Rectal smooth muscle tissue (tissue), 1 donor: ENCODE measurements around the gene CLCN1.

Source experiments
- H3K27ac ChIP-seq: one replicate; pipeline ENCODE4 v1.7.0; 2013; ENCODE audit warnings: low read depth, low read length, inconsistent platforms
- H3K27me3 ChIP-seq: one replicate; pipeline ENCODE4 v1.7.0; 2013; ENCODE audit warnings: low read length; ENCODE audit not compliant: control insufficient read depth, insufficient read depth
- H3K36me3 ChIP-seq: one replicate; pipeline ENCODE4 v1.7.0; 2013; ENCODE audit warnings: low read length; ENCODE audit not compliant: control insufficient read depth, insufficient read depth
- H3K4me1 ChIP-seq: one replicate; pipeline ENCODE4 v1.7.0; 2013; ENCODE audit warnings: low read length; ENCODE audit not compliant: control insufficient read depth, insufficient read depth
- H3K4me3 ChIP-seq: one replicate; pipeline ENCODE4 v1.7.0; 2013; ENCODE audit warnings: low read length
- H3K9ac ChIP-seq: one replicate; pipeline ENCODE4 v1.7.0; 2013; ENCODE audit warnings: low read length

The CLCN1 gene

DNA sequence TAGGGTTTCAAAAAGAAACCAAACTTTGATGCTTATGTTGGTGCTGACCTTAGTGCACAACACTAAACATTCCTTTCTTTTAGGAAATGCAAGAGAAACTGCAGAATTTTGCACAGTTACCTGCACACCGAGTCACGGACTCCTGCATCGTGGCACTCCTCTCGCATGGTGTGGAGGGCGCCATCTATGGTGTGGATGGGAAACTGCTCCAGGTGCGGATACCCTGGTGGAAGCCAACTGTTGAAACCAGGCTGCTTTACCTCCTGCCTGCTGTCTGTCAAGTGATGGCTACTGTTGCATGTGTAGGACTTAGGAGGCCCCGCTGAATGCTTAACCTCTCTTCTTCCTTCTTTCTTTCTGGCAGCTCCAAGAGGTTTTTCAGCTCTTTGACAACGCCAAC lies 16.1 kb upstream of the CLCN1 start:
- Histone ChIP-seq H3K27me3 (no peaks in the 10 kb centered on the region), H3K4me3 (no peak overlapping the region), H3K36me3 (peaks cover 40% of the 10 kb centered on the region), H3K27ac (no peak overlapping the region), H3K4me1 (no peaks in the 10 kb centered on the region), H3K9ac (no peak overlapping the region)

DNA sequence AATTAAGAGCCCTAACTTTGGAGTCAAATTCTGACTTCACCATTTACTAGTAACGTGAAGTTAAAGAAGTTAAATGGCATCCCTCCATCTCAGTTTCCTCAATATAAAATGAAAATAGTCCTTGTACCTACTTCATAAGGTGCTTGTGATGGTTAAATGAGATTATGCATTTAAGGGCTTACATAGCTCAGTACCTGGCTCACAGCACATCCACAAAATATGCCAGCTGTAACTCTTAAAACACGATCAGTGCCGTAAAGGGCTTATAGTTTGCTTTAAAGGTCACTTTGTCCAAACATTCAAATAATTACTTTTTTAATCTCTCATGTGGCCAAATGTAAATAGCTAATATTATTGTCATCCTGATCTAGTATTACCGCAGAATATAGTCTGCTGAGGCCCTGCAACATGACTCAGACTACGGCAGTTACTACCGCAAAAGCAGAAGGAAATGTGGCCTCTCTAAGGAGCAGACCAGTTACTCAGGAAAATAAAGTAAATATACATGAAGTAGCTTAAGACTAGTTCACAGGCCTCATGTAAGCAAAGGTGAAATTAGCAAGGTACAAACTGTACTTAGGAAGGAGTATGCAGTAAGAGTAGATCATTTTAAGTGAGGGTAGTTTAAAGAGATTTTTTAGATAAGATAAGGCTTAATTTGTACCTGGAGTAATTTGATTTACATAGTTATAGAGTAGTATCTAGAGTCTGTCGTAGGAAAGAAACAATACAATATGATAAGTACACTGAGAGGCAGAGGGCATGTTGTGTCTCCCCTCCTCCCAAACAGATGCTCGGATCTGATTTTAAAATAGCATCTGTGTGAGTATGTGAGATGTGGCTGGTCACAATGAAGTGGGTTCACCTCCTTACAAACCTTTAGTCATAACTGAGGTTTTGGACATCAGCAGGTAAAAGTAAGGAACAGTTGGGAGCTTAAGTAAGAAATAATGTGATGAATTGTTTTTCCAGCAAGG lies 14.7 kb upstream of the CLCN1 start:
- Histone ChIP-seq H3K36me3 (peaks cover 49% of the 10 kb centered on the region), H3K27ac (no peak overlapping the region), H3K27me3 (no peaks in the 10 kb centered on the region), H3K4me1 (no peaks in the 10 kb centered on the region), H3K4me3 (no peak overlapping the region), H3K9ac (no peak overlapping the region)

DNA sequence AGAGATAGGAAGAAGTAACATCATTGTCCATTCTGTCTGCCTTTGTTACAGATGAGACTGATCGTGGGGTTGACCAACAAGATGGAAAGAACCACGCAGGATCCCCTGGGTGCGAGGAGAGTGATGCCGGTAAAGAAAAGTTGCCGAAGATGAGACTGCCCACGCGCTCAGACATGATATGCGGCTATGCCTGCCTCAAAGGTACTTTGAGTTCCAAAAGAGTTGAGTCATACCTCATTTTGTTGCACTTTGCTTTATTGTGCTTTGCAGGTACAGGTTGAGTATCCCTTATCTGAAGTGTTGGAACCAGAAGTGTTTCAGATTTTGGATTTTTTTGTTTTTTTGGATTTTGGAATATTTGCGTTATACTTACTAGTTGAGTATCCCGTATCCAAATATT lies 12.2 kb upstream of the CLCN1 start:
- Histone ChIP-seq H3K4me1 (no peaks in the 10 kb centered on the region), H3K27ac (no peak overlapping the region), H3K4me3 (no peak overlapping the region), H3K27me3 (no peaks in the 10 kb centered on the region), H3K36me3 (peaks cover 46% of the 10 kb centered on the region), H3K9ac (no peak overlapping the region)

DNA sequence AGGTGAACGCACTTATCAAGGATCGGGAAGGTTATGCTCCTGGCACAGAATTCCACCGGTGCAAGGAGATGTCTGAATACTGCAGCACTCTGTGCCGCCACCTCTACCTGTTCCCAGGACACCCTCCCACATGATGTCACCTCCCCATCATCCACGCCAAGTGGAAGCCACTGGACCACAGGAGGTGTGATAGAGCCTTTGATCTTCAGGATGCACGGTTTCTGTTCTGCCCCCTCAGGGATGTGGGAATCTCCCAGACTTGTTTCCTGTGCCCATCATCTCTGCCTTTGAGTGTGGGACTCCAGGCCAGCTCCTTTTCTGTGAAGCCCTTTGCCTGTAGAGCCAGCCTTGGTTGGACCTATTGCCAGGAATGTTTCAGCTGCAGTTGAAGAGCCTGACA lies 11.0 kb upstream of the CLCN1 start:
- Histone ChIP-seq H3K4me3 (no peak overlapping the region), H3K4me1 (no peaks in the 10 kb centered on the region), H3K27me3 (no peaks in the 10 kb centered on the region), H3K27ac (no peak overlapping the region), H3K36me3 (peaks cover 45% of the 10 kb centered on the region), H3K9ac (no peak overlapping the region)

DNA sequence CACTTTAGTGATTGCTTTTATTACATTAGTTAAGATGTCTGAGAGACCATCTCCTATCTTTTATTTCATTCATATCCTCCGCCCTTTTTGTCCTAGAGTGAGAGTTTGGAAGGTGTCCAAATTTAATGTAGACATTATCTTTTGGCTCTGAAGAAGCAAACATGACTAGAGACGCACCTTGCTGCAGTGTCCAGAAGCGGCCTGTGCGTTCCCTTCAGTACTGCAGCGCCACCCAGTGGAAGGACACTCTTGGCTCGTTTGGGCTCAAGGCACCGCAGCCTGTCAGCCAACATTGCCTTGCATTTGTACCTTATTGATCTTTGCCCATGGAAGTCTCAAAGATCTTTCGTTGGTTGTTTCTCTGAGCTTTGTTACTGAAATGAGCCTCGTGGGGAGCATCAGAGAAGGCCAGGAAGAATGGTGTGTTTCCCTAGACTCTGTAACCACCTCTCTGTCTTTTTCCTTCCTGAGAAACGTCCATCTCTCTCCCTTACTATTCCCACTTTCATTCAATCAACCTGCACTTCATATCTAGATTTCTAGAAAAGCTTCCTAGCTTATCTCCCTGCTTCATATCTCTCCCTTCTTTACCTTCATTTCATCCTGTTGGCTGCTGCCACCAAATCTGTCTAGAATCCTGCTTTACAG lies 10.4 kb upstream of the CLCN1 start:
- H3K9ac ChIP-seq = no peak overlapping the region
- H3K27me3 ChIP-seq = no peaks in the 10 kb centered on the region
- no peaks in the 10 kb centered on the region for H3K4me1 ChIP-seq
- H3K27ac ChIP-seq = no peak overlapping the region
- H3K4me3 ChIP-seq = no peak overlapping the region
- peaks cover 39% of the 10 kb centered on the region for H3K36me3 ChIP-seq

DNA sequence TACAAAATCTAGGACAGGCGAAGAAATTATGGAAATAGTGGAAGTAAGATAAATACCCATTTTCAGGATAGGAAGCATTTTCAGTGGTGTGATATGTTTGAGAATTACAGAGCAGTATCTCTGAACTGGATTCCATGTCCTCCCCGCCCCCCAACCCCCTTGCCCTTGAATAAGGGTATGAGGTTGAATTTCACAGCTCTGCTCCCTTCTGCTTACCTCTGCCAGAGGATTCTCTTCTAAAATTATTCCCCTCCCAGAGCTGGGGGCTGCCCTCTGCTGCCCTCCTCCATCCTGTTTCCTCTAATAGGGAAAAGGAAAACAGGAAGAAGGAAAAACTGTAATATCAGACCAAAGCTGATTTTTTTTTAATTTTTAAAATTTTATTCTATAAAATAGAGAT lies 7.3 kb upstream of the CLCN1 start:
- Histone ChIP-seq H3K4me1 (no peaks in the 10 kb centered on the region), H3K27me3 (no peaks in the 10 kb centered on the region), H3K36me3 (peaks cover 23% of the 10 kb centered on the region), H3K27ac (no peak overlapping the region), H3K4me3 (no peak overlapping the region), H3K9ac (no peak overlapping the region)

DNA sequence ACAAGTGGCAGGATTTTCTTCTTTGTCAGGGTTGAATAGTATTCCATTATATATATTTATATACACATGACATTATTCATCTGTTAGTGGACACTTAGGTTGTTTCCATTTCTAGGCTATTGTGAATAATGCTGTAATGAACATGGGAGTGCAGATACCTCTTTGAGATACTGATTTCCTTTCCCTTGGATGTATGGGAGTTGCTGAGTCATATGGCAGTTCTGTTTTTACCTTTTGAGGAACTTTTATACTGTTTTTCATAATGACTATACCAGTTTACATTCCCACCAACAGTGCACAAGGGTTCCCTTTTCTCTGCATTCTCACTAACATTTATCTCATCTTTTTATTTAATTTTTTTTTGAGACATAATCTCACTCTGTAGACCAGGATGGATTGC lies 1.8 kb upstream of the CLCN1 start:
- Histone ChIP-seq H3K27ac (no peak overlapping the region), H3K27me3 (no peaks in the 10 kb centered on the region), H3K36me3 (no peaks in the 10 kb centered on the region), H3K4me3 (no peak overlapping the region), H3K4me1 (no peaks in the 10 kb centered on the region), H3K9ac (no peak overlapping the region)

DNA sequence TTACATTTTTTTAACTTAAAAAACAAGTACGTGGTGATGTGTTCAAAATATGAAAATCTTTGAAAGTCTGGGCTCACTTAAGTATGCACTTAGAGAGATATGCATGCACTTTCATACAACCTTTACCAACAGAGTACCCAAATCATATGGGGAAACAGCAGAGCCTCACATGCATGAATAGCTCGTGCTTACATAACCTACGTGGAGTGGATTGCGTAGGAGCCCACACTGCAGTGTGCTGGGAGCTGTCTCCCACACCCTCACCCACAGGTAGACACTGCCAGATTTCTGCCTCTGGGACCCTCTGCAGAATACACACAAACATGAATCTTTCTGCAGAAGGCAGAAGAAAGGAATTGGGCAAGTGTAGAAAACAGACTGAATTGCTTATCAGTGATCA lies 581 bp downstream of the CLCN1 start:
- Histone ChIP-seq H3K9ac (no peak overlapping the region), H3K36me3 (no peaks in the 10 kb centered on the region), H3K4me1 (no peaks in the 10 kb centered on the region), H3K27me3 (no peaks in the 10 kb centered on the region), H3K4me3 (no peak overlapping the region), H3K27ac (no peak overlapping the region)

DNA sequence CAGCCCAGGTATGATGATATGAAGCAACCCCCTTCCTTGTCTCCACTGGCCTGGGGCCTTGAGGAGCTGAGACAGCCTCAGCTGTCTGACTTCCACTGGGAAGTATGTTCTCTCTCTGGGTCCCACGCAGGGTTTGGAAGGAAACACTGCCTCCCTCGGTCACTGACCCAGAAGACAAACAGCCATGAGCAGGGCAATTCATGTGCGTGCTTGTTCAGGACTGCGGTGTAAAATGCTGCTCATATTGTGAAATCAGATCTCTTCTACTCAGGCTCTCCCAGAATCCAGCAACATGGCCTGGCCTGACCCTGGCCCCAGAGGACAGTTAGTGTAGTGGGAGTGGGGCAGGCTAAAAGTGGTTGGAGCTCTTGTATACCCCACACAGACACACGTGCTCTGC lies 2.8 kb downstream of the CLCN1 start:
- Histone ChIP-seq H3K27ac (no peak overlapping the region), H3K9ac (no peak overlapping the region), H3K36me3 (no peaks in the 10 kb centered on the region), H3K27me3 (no peaks in the 10 kb centered on the region), H3K4me1 (no peaks in the 10 kb centered on the region), H3K4me3 (no peak overlapping the region)

DNA sequence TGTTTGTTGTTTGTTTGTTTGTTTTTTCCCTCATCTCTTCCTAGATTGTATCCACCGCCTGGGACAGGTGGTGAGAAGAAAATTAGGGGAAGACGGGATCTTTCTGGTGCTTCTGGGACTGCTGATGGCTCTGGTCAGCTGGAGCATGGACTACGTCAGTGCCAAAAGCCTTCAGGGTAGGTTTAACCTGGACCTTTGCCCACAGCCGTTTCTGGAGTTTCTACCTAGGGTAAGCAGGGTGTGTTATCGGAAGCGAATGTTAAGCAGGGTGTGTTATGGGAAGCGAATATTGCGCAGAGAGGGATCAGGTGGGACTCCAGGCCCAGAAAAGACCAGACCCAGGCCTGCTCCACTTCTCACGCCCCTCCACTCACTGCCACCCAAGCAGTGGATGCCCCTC lies 4.7 kb downstream of the CLCN1 start:
- Histone ChIP-seq H3K4me3 (no peak overlapping the region), H3K27ac (no peak overlapping the region), H3K9ac (no peak overlapping the region), H3K36me3 (no peaks in the 10 kb centered on the region), H3K4me1 (no peaks in the 10 kb centered on the region), H3K27me3 (no peaks in the 10 kb centered on the region)

DNA sequence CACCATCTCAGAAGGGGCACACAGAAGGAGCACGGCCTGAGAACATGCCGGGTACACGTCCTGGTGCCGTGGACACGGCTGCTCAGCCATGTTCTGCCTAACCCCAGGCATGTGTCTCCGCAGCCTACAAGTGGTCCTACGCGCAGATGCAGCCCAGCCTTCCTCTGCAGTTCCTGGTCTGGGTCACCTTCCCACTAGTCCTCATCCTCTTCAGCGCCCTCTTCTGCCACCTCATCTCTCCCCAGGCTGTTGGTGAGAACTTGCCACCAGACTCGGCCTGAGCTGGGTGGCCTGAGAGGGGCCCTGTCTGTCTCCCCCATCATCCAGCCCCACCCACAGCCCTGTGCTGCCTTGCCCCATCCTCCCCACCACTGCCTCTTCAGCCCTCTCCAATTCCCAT lies 5.3 kb downstream of the CLCN1 start:
- H3K27me3 ChIP-seq = no peaks in the 10 kb centered on the region
- no peaks in the 10 kb centered on the region for H3K36me3 ChIP-seq
- H3K4me3 ChIP-seq = no peak overlapping the region
- no peak overlapping the region for H3K27ac ChIP-seq
- no peaks in the 10 kb centered on the region for H3K4me1 ChIP-seq
- H3K9ac ChIP-seq = no peak overlapping the region

DNA sequence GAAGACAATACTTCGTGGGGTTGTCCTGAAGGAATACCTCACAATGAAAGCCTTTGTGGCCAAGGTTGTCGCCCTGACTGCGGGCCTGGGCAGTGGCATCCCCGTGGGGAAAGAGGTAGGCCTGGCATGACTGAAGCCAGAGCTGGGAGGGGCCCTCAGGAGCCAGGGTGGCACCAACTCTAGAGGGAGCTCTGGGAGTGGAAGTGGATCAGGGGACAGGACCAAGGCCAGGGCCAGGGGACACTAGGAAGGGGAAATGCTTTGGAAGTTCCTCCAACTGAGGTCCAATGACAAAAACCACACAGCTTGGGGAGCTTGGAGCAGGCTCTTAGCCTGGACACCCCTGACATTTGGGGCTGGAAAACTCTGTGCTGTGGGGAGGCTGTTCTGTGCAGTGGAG lies 5.8 kb downstream of the CLCN1 start:
- Histone ChIP-seq H3K36me3 (no peaks in the 10 kb centered on the region), H3K4me1 (no peaks in the 10 kb centered on the region), H3K27ac (no peak overlapping the region), H3K9ac (no peak overlapping the region), H3K4me3 (no peak overlapping the region), H3K27me3 (no peaks in the 10 kb centered on the region)
